GM23338 (cell line): Measurements from ENCODE around the gene SULT2B1. TPM values are rescaled to one million over a fixed set of nuclear protein-coding genes. Genes with fewer than 3 reads are reported as not detected.

Source experiments
- ATAC-seq: fragments of 200-7000 bp; cut with Tn5 transposase; 3 replicates; pipeline ENCODE4 v1.9.1; 2020
- DNase-seq: peaks from one replicate; pipeline ENCODE4 v3.0.0-alpha.2; 2015; ENCODE audit warnings: low spot score
- H2AFZ ChIP-seq: fragments of 200-600 bp; sonication (generic); 2 replicates; pipeline ENCODE4 v1.8.0; 2016; ENCODE audit warnings: antibody characterized with exemption, mild to moderate bottlenecking, moderate library complexity
- H3F3A ChIP-seq: fragments of 200-600 bp; sonication (generic); replicated peaks from 2 replicates; pipeline ENCODE4 v1.8.0; 2017; ENCODE audit warnings: antibody characterized with exemption, mixed run types, low read depth
- H3K27ac ChIP-seq: fragments of 200-600 bp; sonication (generic); 2 replicates; pipeline ENCODE4 v1.6.1; 2016; ENCODE audit warnings: low read depth
- H3K27me3 ChIP-seq: fragments of 200-600 bp; sonication (generic); 2 replicates; pipeline ENCODE4 v1.8.0; 2016; ENCODE audit warnings: mild to moderate bottlenecking, mixed run types, moderate library complexity; ENCODE audit not compliant: insufficient read depth
- H3K36me3 ChIP-seq: fragments of 200-600 bp; sonication (generic); 2 replicates; pipeline ENCODE4 v1.8.0; 2016; ENCODE audit warnings: mild to moderate bottlenecking; ENCODE audit not compliant: insufficient read depth
- H3K4me1 ChIP-seq: fragments of 200-600 bp; sonication (generic); 2 replicates; pipeline ENCODE4 v1.8.0; 2016; ENCODE audit warnings: mild to moderate bottlenecking, moderate library complexity; ENCODE audit not compliant: insufficient read depth
- H3K4me2 ChIP-seq: fragments of 200-600 bp; sonication (generic); 2 replicates; pipeline ENCODE4 v1.7.1; 2017; ENCODE audit warnings: mixed run types
- H3K4me3 ChIP-seq: fragments of 200-600 bp; sonication (generic); 2 replicates; pipeline ENCODE4 v1.6.1; 2016; ENCODE audit warnings: mixed run types
- H3K79me2 ChIP-seq: fragments of 200-600 bp; sonication (generic); replicated peaks from 2 replicates; pipeline ENCODE4 v1.8.0; 2017; ENCODE audit warnings: mild to moderate bottlenecking; ENCODE audit not compliant: insufficient read depth
- H3K9me2 ChIP-seq: fragments of 200-600 bp; sonication (generic); 2 replicates; pipeline ENCODE4 v1.8.0; 2017; ENCODE audit not compliant: insufficient read depth
- H4K20me1 ChIP-seq: fragments of 200-600 bp; sonication (generic); replicated peaks from 2 replicates; pipeline ENCODE4 v1.8.0; 2017; ENCODE audit warnings: mild to moderate bottlenecking; ENCODE audit not compliant: insufficient read depth
- H3K27ac Mint-ChIP-seq: 2 replicates; pipeline ENCODE4 v1.8.0; 2020; ENCODE audit warnings: inconsistent platforms, mild to moderate bottlenecking, moderate library complexity, mixed read lengths
- H3K27me3 Mint-ChIP-seq: 3 replicates; pipeline ENCODE4 v1.8.0; 2022; ENCODE audit warnings: low read depth, mild to moderate bottlenecking, moderate library complexity, mixed read lengths, inconsistent platforms; ENCODE audit not compliant: insufficient read depth, poor library complexity
- H3K36me3 Mint-ChIP-seq: 3 replicates; pipeline ENCODE4 v1.8.0; 2021; ENCODE audit warnings: low read depth, mild to moderate bottlenecking, inconsistent platforms, moderate library complexity, mixed read lengths
- H3K4me1 Mint-ChIP-seq: 3 replicates; pipeline ENCODE4 v1.8.0; 2020; ENCODE audit warnings: mild to moderate bottlenecking, inconsistent platforms, mixed read lengths
- H3K4me3 Mint-ChIP-seq: 3 replicates; pipeline ENCODE4 v1.8.0; 2021; ENCODE audit warnings: moderate library complexity, mild to moderate bottlenecking, inconsistent platforms, mixed read lengths
- H3K9me3 Mint-ChIP-seq: 3 replicates; pipeline ENCODE4 v1.8.0; 2020; ENCODE audit warnings: moderate library complexity, mild to moderate bottlenecking, inconsistent platforms, mixed read lengths
- CREB1 ChIP-seq: fragments of 250-450 bp; sonication (Bioruptor Pico); IDR thresholded peaks from 2 replicates; pipeline ENCODE4 v1.5.0; 2020; ENCODE audit warnings: low read depth, mild to moderate bottlenecking, moderate library complexity
- CTCF ChIP-seq, 2 experiments: fragments of 200-600 bp in 1 of 2; sonication (generic) in 1 of 2; conservative IDR thresholded peaks; 2 replicates each; pipeline versions ENCODE4 v1.5.1 to v1.6.1; 2016 to 2017; ENCODE audit warnings: antibody characterized with exemption in 2 of 2, low read depth in 2 of 2, mild to moderate bottlenecking in 2 of 2, moderate library complexity in 1 of 2
- ETS1 ChIP-seq: IDR thresholded peaks from 2 replicates; pipeline ENCODE4 v1.6.1; 2016; ENCODE audit warnings: antibody characterized with exemption
- EZH2phosphoT487 ChIP-seq: fragments of 200-600 bp; sonication (generic); IDR thresholded peaks from one replicate; pipeline ENCODE4 v1.8.1; 2018; ENCODE audit warnings: antibody characterized with exemption; ENCODE audit not compliant: unreplicated experiment
- JUNB ChIP-seq: IDR thresholded peaks from one replicate; pipeline ENCODE4 v1.6.1; 2016; ENCODE audit warnings: antibody characterized with exemption; ENCODE audit not compliant: unreplicated experiment
- POLR2AphosphoS5 ChIP-seq: IDR thresholded peaks from 2 replicates; pipeline ENCODE4 v1.6.1; 2016; ENCODE audit warnings: antibody characterized with exemption, low read depth
- STAT1 ChIP-seq: IDR thresholded peaks from one replicate; pipeline ENCODE4 v1.6.1; 2016; ENCODE audit warnings: antibody characterized with exemption; ENCODE audit not compliant: unreplicated experiment
- ZNF114 ChIP-seq: fragments of 250-450 bp; sonication (Bioruptor Pico); IDR thresholded peaks from 2 replicates; pipeline ENCODE4 v1.5.0; 2020; ENCODE audit warnings: mild to moderate bottlenecking, moderate library complexity
- ZNF331 ChIP-seq: fragments of 250-450 bp; sonication (Bioruptor Pico); IDR thresholded peaks from 2 replicates; pipeline ENCODE4 v1.5.0; 2020; ENCODE audit warnings: low read depth, mild to moderate bottlenecking, moderate library complexity
- polyA plus RNA-seq: library from polyadenylated mRNA; unstranded; fragments of >200 nt; fragmentation: Nextera tagmentation; extraction: Ambion mirVana; gene quantifications from 2 replicates; pipeline ENCODE4 v1.2.1, GENCODE V29; 2016
- total RNA-seq: library from RNA; depleted of rRNA; stranded (reverse); fragments of >200 nt; shearing (Covaris generic); gene quantifications from 2 replicates; pipeline ENCODE4 v1.2.3, GENCODE V29; 2014

The SULT2B1 gene
- total and polyA plus RNA-seq, 2 experiments from 2014 or later, result 1.3 to 2.5 TPM

- peaks cover 11% of the 10 kb centered on the region for H3K27me3 ChIP-seq
- DNase-seq (peak; percentile 98), ATAC-seq (peak; percentile 79)
- peak overlapping the region; percentile 90 for H3K4me3 ChIP-seq
- H3K36me3 ChIP-seq, result no peaks in the 10 kb centered on the region
- H4K20me1 ChIP-seq, result no peaks in the 10 kb centered on the region
- peaks cover 12% of the 10 kb centered on the region; the same call in 1 of the 2 replicates for H3F3A ChIP-seq
- no peaks in the 10 kb centered on the region for H3K9me3 Mint-ChIP-seq
- no peaks in the 10 kb centered on the region for H3K9me2 ChIP-seq
- no peaks in the 10 kb centered on the region for H3K4me1 ChIP-seq
- no peaks in the 10 kb centered on the region for H3K36me3 Mint-ChIP-seq
- peaks cover 22% of the 10 kb centered on the region for H3K27me3 Mint-ChIP-seq
- H3K4me2 ChIP-seq, result peak overlapping the region; percentile 86
- TF ChIP-seq ETS1 (peak; percentile 98), CTCF (conservative IDR thresholded peaks at IDR 0.05; ENCODE audit: low read depth in 2 of 2) (no peak), CREB1 (CRISPR knock-in tag) (no peak), JUNB (no peak), ZNF331 (no peak), EZH2phosphoT487 (no peak), POLR2AphosphoS5 (peak; percentile 69; the same call in 1 of the 2 replicates), STAT1 (no peak)
- H2AFZ ChIP-seq, result peak overlapping the region; percentile 97
- peaks cover 26% of the 10 kb centered on the region for H3K4me1 Mint-ChIP-seq
- H3K27ac ChIP-seq, result no peak overlapping the region
- H3K79me2 ChIP-seq, result no peaks in the 10 kb centered on the region
- H3K4me3 Mint-ChIP-seq, result no peak overlapping the region
- H3K27ac Mint-ChIP-seq, result 0 out of 2 replicates have a peak overlapping the region, but pooled peaks have one; percentile 71
Measured at GRCh38 chr19:48513289-48514122, 38.5 kb upstream of the SULT2B1 start.

- Histone ChIP-seq H3K4me2 (peak overlapping the region; percentile 86), H3K9me2 (no peaks in the 10 kb centered on the region), H3K27ac (no peak overlapping the region), H4K20me1 (no peaks in the 10 kb centered on the region), H2AFZ (peak overlapping the region; percentile 57), H3K79me2 (no peaks in the 10 kb centered on the region), H3K4me3 (peak overlapping the region; percentile 90), H3K27me3 (peaks cover 11% of the 10 kb centered on the region), H3F3A (peaks cover 12% of the 10 kb centered on the region; the same call in 1 of the 2 replicates), H3K36me3 (no peaks in the 10 kb centered on the region), H3K4me1 (no peaks in the 10 kb centered on the region)
- H3K36me3 Mint-ChIP-seq, result no peaks in the 10 kb centered on the region
- 0 out of 2 replicates have a peak overlapping the region, but pooled peaks have one; percentile 71 for H3K27ac Mint-ChIP-seq
- peaks cover 21% of the 10 kb centered on the region for H3K27me3 Mint-ChIP-seq
- H3K4me1 Mint-ChIP-seq, result peaks cover 27% of the 10 kb centered on the region
- no peak overlapping the region for H3K4me3 Mint-ChIP-seq
- no peak for DNase-seq
- no peak for ATAC-seq
- H3K9me3 Mint-ChIP-seq, result no peaks in the 10 kb centered on the region
- TF ChIP-seq POLR2AphosphoS5 (no peak), ZNF331 (no peak), ZNF114 (CRISPR knock-in tag) (no peak), CTCF (conservative IDR thresholded peaks at IDR 0.05; ENCODE audit: low read depth in 2 of 2) (no peak), EZH2phosphoT487 (no peak)
Measured at GRCh38 chr19:48514123-48514458, 37.9 kb upstream of the SULT2B1 start.
